Vagina (tissue), 2 donors: ENCODE results near the gene CENPF.

Experiments used
- POLR2AphosphoS5 ChIP-seq, 2 donors: sonication (generic); formaldehyde crosslinking; IDR thresholded peaks; one replicate each; pipeline ENCODE4 v1.9.0; 2017; ENCODE audit warnings: antibody characterized with exemption in 2 of 2, mild to moderate bottlenecking in 2 of 2, low read depth in 1 of 2; ENCODE audit not compliant: insufficient read depth in 1 of 2
- TF ChIP-seq, protein P1 (sequence below), 3 experiments: fragments of 450-650 bp in 2 of 3; fragments of 200-600 bp in 1 of 3; sonication (generic) in 1 of 3; IDR thresholded peaks; one replicate each; pipeline ENCODE4 v1.5.1; 2017 to 2019; ENCODE audit warnings: antibody characterized with exemption in 3 of 3, mild to moderate bottlenecking in 2 of 3, moderate library complexity in 2 of 3

DNA sequence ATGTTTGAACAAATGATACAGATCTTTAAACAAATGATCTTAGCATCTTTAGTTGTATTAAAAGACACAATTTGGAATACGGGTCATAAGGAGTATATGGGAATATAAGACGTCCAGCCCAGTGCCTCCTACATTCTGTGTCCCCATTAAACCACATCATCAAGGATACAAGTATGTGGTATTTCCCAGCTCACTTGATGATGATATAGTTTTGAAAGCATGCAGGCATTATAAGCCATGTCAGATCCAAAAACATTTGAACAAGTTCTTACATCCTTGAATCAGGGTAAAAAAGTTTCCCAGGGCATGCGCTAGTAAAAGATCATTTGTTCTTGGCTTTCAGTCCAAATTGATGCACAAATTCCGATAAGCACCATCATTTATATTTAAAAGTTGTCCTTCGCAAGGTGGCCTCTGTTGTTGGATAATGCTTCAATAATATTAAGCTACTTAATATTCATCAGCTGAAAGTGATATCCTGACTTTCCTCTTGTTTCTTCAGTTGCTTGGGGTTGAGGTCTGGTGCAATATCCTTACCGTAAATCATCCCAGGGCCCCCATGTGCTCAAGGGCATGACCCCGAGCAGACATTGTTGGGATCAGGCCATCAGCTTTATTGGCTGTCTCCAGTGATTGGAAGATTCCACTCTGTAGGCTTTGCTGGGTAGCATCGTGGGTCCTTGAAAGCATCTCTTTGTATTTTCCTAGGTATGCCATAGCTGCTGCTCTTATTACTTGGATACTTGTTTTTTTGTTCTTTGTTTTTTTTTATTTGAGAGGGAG lies 61.8 kb downstream of the CENPF start:
- TF ChIP-seq POLR2AphosphoS5 (IDR thresholded peaks at IDR 0.05; ENCODE audit: insufficient read depth in 1 of 2, low read depth in 1 of 2), result no peak
- TF ChIP-seq, protein P1, sequence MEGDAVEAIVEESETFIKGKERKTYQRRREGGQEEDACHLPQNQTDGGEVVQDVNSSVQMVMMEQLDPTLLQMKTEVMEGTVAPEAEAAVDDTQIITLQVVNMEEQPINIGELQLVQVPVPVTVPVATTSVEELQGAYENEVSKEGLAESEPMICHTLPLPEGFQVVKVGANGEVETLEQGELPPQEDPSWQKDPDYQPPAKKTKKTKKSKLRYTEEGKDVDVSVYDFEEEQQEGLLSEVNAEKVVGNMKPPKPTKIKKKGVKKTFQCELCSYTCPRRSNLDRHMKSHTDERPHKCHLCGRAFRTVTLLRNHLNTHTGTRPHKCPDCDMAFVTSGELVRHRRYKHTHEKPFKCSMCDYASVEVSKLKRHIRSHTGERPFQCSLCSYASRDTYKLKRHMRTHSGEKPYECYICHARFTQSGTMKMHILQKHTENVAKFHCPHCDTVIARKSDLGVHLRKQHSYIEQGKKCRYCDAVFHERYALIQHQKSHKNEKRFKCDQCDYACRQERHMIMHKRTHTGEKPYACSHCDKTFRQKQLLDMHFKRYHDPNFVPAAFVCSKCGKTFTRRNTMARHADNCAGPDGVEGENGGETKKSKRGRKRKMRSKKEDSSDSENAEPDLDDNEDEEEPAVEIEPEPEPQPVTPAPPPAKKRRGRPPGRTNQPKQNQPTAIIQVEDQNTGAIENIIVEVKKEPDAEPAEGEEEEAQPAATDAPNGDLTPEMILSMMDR (IDR thresholded peaks at IDR 0.05), result no peak
